SKM-1 (cell line): ENCODE results near the gene SASH1.
"Not testable (repeated sequence)": the region's sequence is repeated elsewhere in the genome, so short reads cannot be mapped to it uniquely, and the experiment has no call there.

Experiments
- DNase-seq: peaks from one replicate; lab custom pipeline; 2025; ENCODE audit not compliant: unreplicated experiment; lab: John Stamatoyannopoulos, UW

The SASH1 gene

DNA sequence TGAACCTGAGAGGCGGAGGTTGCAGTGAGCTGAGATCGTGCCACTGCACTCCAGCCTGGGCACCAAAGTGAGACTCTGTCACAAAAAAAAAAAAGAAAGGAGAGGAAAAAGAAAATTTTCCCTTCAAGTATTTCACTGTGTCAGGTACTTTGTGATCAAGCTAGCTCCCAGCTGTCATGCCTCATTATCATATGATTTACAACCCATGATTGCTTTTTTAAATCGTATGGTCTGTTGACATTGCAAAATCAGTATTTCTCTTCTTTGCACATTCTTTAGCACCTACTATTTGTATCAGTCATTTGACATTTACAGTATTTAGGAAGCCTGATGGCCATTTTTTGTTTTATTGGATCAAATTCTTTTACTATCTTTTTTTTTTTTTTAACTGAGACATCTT, 22.4 kb downstream of the SASH1 start:
- DNase-seq = no peak

- peak; percentile 44 for DNase-seq
These were observed 24.9 kb downstream of the SASH1 start for GRCh38 chr6:148367411-148368024.

DNA sequence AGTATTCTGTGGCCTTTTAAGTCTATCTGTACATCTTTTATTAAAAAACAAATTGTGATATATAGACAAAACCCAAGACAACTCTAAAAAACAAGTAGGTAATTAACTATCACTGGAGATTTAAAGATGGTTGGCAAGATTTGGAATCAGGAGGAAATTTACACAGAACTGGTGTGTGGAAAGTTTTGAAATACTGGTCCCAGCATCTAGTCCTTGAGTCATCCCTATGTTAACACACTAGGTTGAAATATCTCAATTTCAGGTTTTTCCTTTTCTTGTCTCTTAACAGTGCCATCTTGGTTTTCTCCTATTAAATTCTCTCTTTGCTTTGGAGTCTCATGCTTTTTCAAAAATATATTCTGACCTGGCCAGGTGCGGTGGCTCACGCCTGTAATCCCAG, 27.5 kb downstream of the SASH1 start:
- DNase-seq = no peak

GRCh38 chr6:148374040-148374774, 31.6 kb downstream of the SASH1 start:
- DNase-seq = no peak

DNA sequence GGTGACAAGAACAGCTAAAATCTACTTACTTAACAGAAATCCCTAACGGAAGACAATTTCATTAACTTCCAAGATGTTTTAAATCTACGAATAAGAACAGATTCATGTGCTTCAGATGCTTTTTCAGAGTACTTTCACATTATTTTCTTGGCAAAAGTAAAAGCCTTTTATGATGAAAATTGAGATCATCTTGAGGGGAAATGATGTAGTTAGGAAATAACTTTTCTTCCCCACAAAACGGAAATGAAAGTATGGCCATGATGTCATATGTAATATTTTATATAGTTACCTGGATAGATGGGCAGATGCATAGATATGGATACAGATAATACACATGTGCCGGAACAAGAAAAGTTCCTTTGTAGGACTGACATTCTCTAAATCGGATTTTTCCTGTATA, 32.8 kb downstream of the SASH1 start:
- DNase-seq = no peak

- DNase-seq = no peak
These were observed 36.8 kb downstream of the SASH1 start for GRCh38 chr6:148379481-148379880.

GRCh38 chr6:148379966-148380713, 37.5 kb downstream of the SASH1 start:
- DNase-seq = no peak

DNA sequence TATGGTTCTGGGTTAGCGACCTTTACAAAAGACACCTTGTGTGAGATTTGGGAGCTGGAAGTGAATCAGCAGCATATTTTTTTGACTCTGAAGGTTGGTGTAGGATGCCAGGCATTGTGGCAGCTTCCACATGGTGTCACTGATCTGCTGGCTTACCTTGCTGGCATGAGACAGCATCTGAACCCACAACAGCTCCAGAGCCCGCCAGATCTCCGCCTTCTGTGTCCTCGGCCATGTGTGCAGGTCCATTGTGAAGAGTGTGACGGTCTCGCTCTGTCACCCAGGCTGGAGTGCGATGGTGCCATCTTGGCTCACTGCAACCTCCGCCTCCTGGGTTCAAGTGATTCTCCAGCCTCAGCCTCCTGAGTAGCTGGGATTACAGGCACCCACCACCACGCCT, 39.4 kb downstream of the SASH1 start:
- DNase-seq = not testable (repeated sequence)

DNA sequence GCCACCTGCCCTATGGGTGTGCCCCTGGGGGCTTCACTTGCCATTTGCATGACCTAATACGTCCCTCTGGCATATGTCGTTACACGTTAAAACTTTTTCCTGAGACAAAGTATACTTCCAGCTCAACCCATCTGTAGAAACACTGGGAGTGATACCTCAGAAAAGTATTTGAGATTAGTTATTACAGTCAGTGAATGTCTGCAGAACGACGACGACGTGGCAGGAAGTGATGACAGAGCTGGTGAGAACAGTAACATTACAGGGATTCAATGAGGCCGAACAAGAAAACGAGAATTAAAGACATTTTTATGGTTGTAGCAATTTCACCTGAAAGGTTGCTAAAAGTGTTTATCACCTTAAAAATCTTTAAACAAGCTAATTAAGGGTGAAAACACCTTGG, 40.2 kb downstream of the SASH1 start:
- DNase-seq = no peak

GRCh38 chr6:148383658-148384368, 41.2 kb downstream of the SASH1 start:
- DNase-seq = no peak

DNA sequence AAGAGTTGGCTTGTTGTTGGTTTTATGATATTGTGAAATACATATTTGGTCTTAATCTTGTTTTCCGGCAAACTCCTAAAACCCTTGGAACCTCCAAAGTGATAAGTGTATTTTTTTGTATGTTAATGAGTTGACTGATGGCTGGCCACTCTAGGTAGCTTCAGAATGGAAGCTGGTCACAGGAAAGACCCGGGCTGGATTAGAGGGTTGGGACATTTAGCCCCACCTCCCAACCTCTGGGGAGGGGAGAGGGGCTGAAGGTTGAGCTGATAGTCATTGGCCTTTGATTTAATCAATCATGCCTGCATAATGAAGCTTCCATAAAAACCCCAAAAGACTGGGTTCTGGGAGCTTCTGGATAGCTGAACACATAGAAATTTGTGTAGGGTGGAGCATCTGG, 42.7 kb downstream of the SASH1 start:
- DNase-seq = no peak

- DNase-seq = no peak
These were observed 45.9 kb downstream of the SASH1 start for GRCh38 chr6:148388521-148388920.

GRCh38 chr6:148389086-148389485, 46.4 kb downstream of the SASH1 start:
- DNase-seq = no peak

DNA sequence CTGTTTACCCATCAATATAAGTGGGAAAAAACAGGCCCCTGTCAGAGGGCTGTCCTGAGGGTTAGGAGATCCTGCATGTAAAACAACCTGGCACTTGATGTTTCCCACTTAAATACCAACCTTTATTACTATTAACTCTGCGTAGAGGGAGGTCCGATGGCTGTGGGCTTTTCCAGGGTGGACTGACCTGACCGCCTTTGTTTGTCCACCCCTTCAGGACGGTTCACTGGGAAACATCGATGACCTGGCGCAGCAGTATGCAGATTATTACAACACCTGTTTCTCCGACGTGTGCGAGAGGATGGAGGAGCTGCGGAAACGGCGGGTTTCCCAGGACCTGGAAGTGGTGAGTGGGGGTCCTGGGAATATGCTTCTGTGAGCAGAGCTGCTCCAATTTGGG, 47.3 kb downstream of the SASH1 start:
- no peak for DNase-seq

DNA sequence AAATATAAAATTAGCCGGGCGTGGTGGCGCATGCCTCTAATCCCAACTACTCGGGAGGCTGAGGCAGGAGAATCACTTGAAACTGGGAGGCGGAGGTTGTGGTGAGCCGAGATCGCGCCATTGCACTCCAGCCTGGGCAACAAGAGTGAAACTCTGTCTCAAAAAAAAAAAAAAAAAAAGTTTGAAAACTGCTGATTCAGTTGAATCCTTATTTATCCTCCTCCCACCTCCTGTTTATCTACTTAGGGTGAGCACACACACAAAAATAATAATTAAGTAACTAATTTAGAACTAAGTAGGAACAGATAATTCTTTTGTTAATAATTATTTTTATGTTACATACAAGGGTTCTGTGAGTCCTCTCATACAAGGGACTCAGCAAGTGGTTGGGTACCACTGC, 49.5 kb downstream of the SASH1 start:
- not testable (repeated sequence) for DNase-seq

DNA sequence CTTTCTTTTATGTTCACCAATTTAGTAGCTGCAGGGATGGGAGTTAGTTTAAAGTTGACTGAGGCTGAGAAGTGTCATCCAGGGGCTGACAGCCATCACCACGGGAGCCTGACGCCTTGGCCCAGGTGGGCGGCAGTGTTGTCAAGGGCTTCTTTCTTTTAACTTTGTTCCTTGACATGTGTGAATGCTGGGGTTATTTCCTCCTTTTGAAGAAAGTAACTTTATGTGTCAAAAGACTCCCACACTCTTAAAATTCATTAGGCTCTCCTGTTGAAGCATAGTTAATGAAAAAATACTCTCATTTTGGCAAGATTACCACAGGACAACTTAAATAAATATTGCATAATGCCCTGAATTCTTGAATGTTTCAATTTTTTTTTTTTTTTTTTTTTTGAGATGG, 50.0 kb downstream of the SASH1 start:
- DNase-seq = no peak

DNA sequence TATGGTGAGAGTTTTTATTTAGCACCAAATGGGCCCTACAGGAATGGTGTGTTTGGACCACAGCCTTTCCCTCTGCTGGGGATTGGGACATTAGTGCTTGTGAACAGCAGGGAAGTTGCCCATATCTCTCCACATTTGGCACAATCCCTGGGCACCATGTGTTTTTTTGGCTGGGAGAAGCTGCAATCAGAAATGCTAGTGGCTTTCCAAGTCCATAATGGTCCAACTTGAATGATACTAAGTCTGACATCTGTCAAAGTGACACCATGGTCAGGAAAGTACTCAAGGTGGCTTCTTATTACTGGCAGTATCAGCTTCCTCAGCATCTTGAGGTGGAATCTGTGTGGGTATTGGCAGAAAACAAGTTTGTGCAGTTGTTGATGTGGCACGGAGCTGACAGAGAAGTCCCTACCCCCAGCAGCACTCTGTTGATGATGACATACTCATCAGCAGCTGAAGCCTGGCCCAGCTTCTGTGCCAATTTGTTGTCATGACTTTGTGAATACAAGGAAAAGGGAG, 53.0 kb downstream of the SASH1 start:
- DNase-seq = no peak

DNA sequence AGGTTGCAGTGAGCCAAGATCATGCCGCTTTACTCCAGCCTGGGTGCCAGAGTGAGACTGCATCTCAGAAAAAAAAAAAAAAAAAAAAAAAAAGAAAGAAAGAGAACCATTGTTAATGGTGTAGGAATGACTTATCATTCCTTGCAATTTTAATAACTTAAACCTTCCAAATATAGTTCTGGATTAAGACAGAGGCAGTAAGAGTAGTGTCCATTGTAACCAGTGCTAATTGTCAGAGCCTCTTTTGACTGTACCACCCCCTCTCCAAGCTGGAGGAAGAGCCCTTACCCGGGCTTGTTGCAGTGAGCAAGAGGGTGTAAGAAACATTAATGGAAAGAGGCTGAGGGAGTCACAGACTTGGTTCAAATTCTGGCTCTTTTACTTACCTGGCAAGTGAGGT, 53.8 kb downstream of the SASH1 start:
- no peak for DNase-seq

GRCh38 chr6:148396926-148397325, 54.3 kb downstream of the SASH1 start:
- DNase-seq = no peak

- no peak for DNase-seq
These were observed 55.6 kb downstream of the SASH1 start for GRCh38 chr6:148398244-148398643.

- DNase-seq = no peak
These were observed 56.0 kb downstream of the SASH1 start for GRCh38 chr6:148398678-148399077.
